ENCODE measurements around the gene AQP12A.

- TF ChIP-seq CTCF (IDR thresholded peaks at IDR 0.05) (no peak), POLR2A (IDR thresholded peaks at IDR 0.05) (no peak)
Observed at GRCh38 chr2:240687741-240688552, 3.7 kb upstream of the AQP12A start.
